ENCODE results near the gene ELP5.

Gene ELP5

GRCh38 chr17:7237266-7237760 is 14.7 kb upstream of the ELP5 start:
- no peak for ATAC-seq
- TF ChIP-seq ZC3H10 (CRISPR knock-in tag; IDR thresholded peaks at IDR 0.05) (no peak), TOX (CRISPR knock-in tag; IDR thresholded peaks at IDR 0.05; ENCODE audit: borderline replicate concordance) (no peak), PPARA (CRISPR knock-in tag; IDR thresholded peaks at IDR 0.05; ENCODE audit: borderline replicate concordance) (no peak), ESRRG (CRISPR knock-in tag; IDR thresholded peaks at IDR 0.05) (no peak), BACH2 (CRISPR knock-in tag; IDR thresholded peaks at IDR 0.05; ENCODE audit: borderline replicate concordance) (no peak), ZFP30 (CRISPR knock-in tag; IDR thresholded peaks at IDR 0.05) (no peak), ISL1 (CRISPR knock-in tag; IDR thresholded peaks at IDR 0.05) (no peak)

- ATAC-seq, result peak; percentile 3
Measured at GRCh38 chr17:7237761-7238419, 14.1 kb upstream of the ELP5 start.

GRCh38 chr17:7238420-7239090 is 13.5 kb upstream of the ELP5 start:
- ATAC-seq, result no peak
- TF ChIP-seq, protein P1, sequence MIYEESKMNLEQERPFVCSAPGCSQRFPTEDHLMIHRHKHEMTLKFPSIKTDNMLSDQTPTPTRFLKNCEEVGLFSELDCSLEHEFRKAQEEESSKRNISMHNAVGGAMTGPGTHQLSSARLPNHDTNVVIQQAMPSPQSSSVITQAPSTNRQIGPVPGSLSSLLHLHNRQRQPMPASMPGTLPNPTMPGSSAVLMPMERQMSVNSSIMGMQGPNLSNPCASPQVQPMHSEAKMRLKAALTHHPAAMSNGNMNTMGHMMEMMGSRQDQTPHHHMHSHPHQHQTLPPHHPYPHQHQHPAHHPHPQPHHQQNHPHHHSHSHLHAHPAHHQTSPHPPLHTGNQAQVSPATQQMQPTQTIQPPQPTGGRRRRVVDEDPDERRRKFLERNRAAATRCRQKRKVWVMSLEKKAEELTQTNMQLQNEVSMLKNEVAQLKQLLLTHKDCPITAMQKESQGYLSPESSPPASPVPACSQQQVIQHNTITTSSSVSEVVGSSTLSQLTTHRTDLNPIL (CRISPR knock-in tag; IDR thresholded peaks at IDR 0.05; ENCODE audit: low read depth), result no peak
- TF ChIP-seq ISL1 (CRISPR knock-in tag; IDR thresholded peaks at IDR 0.05) (no peak), GLIS3 (CRISPR knock-in tag; IDR thresholded peaks at IDR 0.05) (no peak), ZNF565 (CRISPR knock-in tag; conservative IDR thresholded peaks at IDR 0.05; ENCODE audit: low read depth) (no peak), BACH2 (CRISPR knock-in tag; IDR thresholded peaks at IDR 0.05; ENCODE audit: borderline replicate concordance) (no peak), ZNF70 (CRISPR knock-in tag; IDR thresholded peaks at IDR 0.05) (no peak), CSRNP3 (CRISPR knock-in tag; IDR thresholded peaks at IDR 0.05) (no peak), SNAI2 (CRISPR knock-in tag; IDR thresholded peaks at IDR 0.05) (no peak), OSR1 (CRISPR knock-in tag; IDR thresholded peaks at IDR 0.05) (no peak), ZC3H10 (CRISPR knock-in tag; IDR thresholded peaks at IDR 0.05) (no peak), ZFP30 (CRISPR knock-in tag; IDR thresholded peaks at IDR 0.05) (no peak), CSDC2 (CRISPR knock-in tag; IDR thresholded peaks at IDR 0.05) (no peak)
- TF ChIP-seq, protein P2, sequence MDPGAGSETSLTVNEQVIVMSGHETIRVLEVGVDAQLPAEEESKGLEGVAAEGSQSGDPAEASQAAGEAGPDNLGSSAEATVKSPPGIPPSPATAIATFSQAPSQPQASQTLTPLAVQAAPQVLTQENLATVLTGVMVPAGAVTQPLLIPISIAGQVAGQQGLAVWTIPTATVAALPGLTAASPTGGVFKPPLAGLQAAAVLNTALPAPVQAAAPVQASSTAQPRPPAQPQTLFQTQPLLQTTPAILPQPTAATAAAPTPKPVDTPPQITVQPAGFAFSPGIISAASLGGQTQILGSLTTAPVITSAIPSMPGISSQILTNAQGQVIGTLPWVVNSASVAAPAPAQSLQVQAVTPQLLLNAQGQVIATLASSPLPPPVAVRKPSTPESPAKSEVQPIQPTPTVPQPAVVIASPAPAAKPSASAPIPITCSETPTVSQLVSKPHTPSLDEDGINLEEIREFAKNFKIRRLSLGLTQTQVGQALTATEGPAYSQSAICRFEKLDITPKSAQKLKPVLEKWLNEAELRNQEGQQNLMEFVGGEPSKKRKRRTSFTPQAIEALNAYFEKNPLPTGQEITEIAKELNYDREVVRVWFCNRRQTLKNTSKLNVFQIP (CRISPR knock-in tag; IDR thresholded peaks at IDR 0.05; ENCODE audit: borderline replicate concordance, low read depth), result no peak
- TF ChIP-seq, protein P3, sequence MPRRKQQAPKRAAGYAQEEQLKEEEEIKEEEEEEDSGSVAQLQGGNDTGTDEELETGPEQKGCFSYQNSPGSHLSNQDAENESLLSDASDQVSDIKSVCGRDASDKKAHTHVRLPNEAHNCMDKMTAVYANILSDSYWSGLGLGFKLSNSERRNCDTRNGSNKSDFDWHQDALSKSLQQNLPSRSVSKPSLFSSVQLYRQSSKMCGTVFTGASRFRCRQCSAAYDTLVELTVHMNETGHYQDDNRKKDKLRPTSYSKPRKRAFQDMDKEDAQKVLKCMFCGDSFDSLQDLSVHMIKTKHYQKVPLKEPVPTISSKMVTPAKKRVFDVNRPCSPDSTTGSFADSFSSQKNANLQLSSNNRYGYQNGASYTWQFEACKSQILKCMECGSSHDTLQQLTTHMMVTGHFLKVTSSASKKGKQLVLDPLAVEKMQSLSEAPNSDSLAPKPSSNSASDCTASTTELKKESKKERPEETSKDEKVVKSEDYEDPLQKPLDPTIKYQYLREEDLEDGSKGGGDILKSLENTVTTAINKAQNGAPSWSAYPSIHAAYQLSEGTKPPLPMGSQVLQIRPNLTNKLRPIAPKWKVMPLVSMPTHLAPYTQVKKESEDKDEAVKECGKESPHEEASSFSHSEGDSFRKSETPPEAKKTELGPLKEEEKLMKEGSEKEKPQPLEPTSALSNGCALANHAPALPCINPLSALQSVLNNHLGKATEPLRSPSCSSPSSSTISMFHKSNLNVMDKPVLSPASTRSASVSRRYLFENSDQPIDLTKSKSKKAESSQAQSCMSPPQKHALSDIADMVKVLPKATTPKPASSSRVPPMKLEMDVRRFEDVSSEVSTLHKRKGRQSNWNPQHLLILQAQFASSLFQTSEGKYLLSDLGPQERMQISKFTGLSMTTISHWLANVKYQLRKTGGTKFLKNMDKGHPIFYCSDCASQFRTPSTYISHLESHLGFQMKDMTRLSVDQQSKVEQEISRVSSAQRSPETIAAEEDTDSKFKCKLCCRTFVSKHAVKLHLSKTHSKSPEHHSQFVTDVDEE (CRISPR knock-in tag; IDR thresholded peaks at IDR 0.05), result no peak

More at GRCh38 chr17:7237761-7238419, 14.1 kb upstream of the ELP5 start:
- TF ChIP-seq PPARA (CRISPR knock-in tag; IDR thresholded peaks at IDR 0.05; ENCODE audit: borderline replicate concordance), result no peak
- no peak for TF ChIP-seq ESRRG (CRISPR knock-in tag; IDR thresholded peaks at IDR 0.05)
- TF ChIP-seq CSDC2 (CRISPR knock-in tag; IDR thresholded peaks at IDR 0.05), result no peak
- TF ChIP-seq ZNF8 (CRISPR knock-in tag; IDR thresholded peaks at IDR 0.05), result no peak
- TF ChIP-seq ISL1 (CRISPR knock-in tag; IDR thresholded peaks at IDR 0.05), result no peak
- TF ChIP-seq ZFP3 (CRISPR knock-in tag; IDR thresholded peaks at IDR 0.05), result no peak
- no peak for TF ChIP-seq CSRNP3 (CRISPR knock-in tag; IDR thresholded peaks at IDR 0.05)
- TF ChIP-seq, protein P4, sequence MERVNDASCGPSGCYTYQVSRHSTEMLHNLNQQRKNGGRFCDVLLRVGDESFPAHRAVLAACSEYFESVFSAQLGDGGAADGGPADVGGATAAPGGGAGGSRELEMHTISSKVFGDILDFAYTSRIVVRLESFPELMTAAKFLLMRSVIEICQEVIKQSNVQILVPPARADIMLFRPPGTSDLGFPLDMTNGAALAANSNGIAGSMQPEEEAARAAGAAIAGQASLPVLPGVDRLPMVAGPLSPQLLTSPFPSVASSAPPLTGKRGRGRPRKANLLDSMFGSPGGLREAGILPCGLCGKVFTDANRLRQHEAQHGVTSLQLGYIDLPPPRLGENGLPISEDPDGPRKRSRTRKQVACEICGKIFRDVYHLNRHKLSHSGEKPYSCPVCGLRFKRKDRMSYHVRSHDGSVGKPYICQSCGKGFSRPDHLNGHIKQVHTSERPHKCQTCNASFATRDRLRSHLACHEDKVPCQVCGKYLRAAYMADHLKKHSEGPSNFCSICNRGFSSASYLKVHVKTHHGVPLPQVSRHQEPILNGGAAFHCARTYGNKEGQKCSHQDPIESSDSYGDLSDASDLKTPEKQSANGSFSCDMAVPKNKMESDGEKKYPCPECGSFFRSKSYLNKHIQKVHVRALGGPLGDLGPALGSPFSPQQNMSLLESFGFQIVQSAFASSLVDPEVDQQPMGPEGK (CRISPR knock-in tag; IDR thresholded peaks at IDR 0.05; ENCODE audit: borderline replicate concordance), result no peak
- TF ChIP-seq RARB (CRISPR knock-in tag; IDR thresholded peaks at IDR 0.05), result no peak
- TF ChIP-seq TOX (CRISPR knock-in tag; IDR thresholded peaks at IDR 0.05; ENCODE audit: borderline replicate concordance), result no peak
- no peak for TF ChIP-seq ZFP30 (CRISPR knock-in tag; IDR thresholded peaks at IDR 0.05)
- no peak for TF ChIP-seq GLIS3 (CRISPR knock-in tag; IDR thresholded peaks at IDR 0.05)

All from SK-N-SH treated with all-trans-retinoic acid at 6 μM for 48 hours (cell line).